Measurements from ENCODE around the gene GRIN2B.

- TF ChIP-seq, protein P1, sequence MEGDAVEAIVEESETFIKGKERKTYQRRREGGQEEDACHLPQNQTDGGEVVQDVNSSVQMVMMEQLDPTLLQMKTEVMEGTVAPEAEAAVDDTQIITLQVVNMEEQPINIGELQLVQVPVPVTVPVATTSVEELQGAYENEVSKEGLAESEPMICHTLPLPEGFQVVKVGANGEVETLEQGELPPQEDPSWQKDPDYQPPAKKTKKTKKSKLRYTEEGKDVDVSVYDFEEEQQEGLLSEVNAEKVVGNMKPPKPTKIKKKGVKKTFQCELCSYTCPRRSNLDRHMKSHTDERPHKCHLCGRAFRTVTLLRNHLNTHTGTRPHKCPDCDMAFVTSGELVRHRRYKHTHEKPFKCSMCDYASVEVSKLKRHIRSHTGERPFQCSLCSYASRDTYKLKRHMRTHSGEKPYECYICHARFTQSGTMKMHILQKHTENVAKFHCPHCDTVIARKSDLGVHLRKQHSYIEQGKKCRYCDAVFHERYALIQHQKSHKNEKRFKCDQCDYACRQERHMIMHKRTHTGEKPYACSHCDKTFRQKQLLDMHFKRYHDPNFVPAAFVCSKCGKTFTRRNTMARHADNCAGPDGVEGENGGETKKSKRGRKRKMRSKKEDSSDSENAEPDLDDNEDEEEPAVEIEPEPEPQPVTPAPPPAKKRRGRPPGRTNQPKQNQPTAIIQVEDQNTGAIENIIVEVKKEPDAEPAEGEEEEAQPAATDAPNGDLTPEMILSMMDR (conservative IDR thresholded peaks at IDR 0.05 in 1 of 2, IDR thresholded peaks at IDR 0.05 in 1 of 2; ENCODE audit: low read depth in 1 of 2, low read length in 2 of 2), result no peak
- TF ChIP-seq EZH2 (IDR thresholded peaks at IDR 0.05; ENCODE audit: low read length, missing control alignments), result no peak
Observed at GRCh38 chr12:13979772-13980378, 1.5 kb downstream of the GRIN2B start.

All from fibroblast of lung (primary cell).